Activated T-cell treated with anti-CD3 and anti-CD28 coated beads for 4 hours (primary cell): ENCODE measurements around the gene DEGS2.

ENCODE experiments used
- DNase-seq: peaks from one replicate; pipeline ENCODE4 v3.0.0-alpha.2; 2020

The DEGS2 gene

GRCh38 chr14:100128688-100129087, 30.8 kb downstream of the DEGS2 start:
- DNase-seq = no peak

- no peak for DNase-seq
These were observed 31.5 kb downstream of the DEGS2 start for GRCh38 chr14:100127853-100128455.

DNA sequence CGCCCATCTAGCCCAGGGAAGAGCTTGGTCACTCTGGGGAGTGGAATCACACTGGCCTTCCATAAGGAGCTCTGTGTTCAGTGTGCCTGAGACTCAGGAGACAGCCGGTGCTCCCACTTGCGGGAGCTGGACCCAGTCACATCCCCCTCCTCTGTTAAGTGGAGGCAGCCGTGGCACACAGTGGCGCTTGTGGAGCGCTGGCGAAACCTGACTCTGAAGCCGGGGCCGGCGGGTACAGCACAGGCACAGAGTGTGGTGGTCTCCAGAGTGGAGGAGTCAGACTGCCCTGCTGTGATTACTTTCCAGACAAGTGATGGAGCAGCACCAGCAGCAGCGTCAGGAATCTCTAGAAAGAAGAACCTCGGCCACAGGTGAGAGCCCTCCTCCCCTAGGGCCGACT, 33.0 kb downstream of the DEGS2 start:
- no peak for DNase-seq

GRCh38 chr14:100124551-100125088, 34.8 kb downstream of the DEGS2 start:
- DNase-seq = no peak

- DNase-seq = no peak
These were observed 35.8 kb downstream of the DEGS2 start for GRCh38 chr14:100123618-100124017.

DNA sequence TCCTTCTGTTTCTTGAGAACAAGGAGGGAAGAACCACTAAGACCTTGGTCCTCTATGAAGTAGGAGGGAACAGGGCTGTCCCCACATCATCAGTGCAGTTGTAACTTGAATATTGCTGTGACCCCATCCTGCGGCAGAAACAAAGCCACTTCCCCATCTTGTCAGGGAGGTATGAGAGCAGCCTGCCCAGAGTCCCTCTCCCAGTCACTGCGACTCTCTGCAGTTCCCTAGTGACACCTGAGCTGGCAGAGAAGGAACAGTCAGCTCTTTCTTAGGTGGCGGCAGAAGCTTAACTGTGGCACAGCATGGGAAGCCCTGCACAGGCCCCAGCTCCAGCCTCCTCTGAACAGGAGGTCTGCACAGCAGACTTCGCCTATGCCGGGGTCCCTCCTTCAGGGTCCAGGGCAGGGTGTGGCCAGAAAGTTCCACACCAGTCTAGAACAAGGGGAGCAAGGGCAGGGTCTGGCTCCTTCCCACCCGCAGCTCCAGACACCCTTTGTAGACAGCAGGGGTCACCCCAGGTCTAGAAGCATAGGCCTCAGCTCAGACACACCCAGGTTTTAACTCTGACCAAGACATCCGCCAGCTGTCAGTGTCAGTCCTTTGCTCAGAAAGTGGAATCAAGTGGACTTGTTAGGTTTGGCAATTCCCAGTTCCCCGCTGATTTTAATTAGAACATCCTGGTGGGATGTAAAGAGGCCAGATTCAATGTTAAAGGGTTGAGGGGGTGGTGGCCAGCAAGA, 36.8 kb downstream of the DEGS2 start:
- no peak for DNase-seq

DNA sequence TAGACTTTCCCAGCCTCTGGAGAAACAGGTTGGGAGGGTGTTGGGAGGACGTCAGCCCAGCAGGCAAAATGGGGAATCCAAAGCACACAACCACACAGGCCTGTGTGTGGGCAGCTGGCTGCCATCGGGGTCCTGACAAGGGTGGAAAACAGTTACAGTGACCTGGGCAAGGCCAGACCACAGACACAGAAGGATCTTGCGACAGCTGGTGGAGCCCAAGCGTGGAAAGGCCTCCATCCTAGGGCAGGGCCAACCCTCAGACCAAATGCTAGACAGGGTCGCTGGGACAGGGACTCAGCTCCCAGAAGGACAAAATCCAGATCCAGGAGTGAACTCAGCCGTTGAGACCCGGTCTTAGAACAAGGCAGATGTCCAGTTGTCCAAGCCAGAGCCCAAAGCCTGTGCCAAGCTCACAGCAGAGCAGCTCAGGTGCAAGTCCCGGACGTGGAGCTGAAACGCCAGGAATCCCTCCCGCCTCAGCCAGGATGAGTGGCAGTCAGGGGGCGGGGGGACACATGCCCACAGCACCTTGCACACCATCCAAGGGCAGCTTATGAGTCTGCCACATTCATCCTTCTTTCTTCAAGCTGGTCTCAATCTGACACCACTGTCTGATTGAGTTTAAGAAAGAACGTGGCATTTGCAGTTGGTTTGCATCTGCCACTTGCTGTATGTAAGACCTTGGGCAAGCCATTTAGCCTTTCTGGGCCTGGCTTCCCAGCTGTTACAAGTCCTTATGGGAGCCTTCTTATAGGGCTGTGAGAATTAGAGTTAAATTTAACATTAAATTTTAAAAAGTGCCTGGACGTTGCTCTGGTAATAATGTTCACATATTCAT, 37.6 kb downstream of the DEGS2 start:
- no peak for DNase-seq

GRCh38 chr14:100120522-100121269, 38.7 kb downstream of the DEGS2 start:
- DNase-seq = no peak

DNA sequence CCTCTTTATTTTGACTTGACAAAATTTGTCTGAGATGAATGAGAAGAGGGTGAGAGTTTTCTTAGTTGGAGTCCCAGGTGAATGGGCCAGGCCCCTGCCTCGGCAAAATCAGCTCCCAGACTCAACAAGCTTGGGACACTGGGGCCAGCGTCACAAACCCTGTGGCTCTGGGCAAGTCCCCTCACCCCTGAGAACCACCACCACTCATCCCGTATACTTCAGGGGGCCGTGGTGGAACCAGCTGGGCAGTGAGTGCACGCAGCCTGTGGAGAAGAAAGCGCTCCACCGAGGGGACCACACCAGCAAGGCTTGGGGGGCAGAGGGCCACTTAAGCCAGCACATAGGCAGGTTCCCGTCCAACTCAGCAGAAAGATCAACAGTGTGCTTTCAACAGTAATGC, 40.2 kb downstream of the DEGS2 start:
- no peak for DNase-seq

GRCh38 chr14:100118396-100119011, 40.9 kb downstream of the DEGS2 start:
- no peak for DNase-seq

- DNase-seq = no peak
These were observed 41.6 kb downstream of the DEGS2 start for GRCh38 chr14:100117633-100118395.

- DNase-seq = no peak
These were observed 42.4 kb downstream of the DEGS2 start for GRCh38 chr14:100117026-100117425.

DNA sequence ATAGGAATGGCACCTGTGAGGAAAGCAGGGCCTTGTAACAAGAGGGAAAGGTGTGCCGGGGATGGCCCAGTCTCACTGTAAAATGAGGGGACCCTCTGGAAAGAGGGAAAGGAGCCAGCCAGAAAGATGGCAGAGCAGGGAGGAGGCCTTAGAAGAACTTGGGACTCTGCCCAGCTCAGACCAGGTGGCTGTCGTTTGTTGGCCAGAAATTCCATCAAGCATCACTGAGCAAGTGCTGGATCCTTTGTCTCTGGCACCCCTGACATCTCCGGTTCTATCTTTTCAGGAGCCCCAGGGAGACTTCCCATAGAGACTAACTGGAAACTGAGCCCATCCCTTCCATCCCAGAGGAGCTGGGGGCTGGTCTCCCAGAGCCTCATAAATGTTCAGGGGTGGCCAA, 43.3 kb downstream of the DEGS2 start:
- no peak for DNase-seq

GRCh38 chr14:100115726-100116125, 43.7 kb downstream of the DEGS2 start:
- DNase-seq = no peak

- no peak for DNase-seq
These were observed 44.2 kb downstream of the DEGS2 start for GRCh38 chr14:100115236-100115635.

GRCh38 chr14:100114109-100114765, 45.2 kb downstream of the DEGS2 start:
- DNase-seq = no peak

- no peak for DNase-seq
These were observed 47.3 kb downstream of the DEGS2 start for GRCh38 chr14:100111931-100112704.

DNA sequence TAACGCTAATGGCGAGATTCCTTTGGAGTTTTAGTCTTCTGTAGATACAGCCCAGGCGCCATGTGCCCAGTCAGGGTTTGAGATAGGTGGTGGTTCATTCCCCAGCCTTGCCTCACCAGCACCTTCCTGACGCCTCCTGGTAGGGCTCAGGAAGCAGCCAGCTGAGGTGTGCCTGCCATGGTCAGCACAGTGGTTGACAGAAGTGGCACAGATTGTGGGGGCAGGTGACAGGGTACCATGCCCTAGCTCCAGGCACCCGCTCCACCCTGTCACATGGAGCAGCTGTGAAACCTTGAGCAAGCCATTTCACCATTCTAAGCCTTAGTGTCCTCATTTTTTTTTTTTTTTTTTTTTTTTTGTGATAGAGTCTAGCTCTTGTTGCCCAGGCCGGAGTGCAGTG, 48.6 kb downstream of the DEGS2 start:
- no peak for DNase-seq

DNA sequence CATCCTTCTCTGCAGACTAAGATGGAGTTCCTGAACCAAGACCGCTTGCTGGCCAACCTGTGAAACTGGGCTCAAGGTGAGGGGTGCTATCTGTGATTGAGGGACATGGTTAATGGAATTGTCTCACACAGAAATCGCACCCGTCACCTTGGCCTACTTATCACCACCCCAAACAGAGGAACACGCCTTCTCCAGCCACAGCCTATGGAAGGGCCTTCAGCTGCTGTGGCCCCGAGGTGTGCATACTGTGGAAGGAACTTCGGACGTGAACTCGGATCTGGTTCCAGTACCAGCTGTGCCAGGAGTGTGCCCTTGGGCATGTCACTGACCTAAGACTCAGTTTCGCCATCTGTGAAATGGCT, 49.9 kb downstream of the DEGS2 start:
- DNase-seq = no peak
